Right lobe of liver (tissue), 4 donors: ENCODE data around the gene SEZ6L.

Experiments
- CTCF ChIP-seq, 4 donors: fragments of 200-600 bp in 3 of 4; fragments of 450-650 bp in 1 of 4; IDR thresholded peaks; one replicate each; pipeline versions ENCODE4 v1.5.1 to v1.8.0; 2016 to 2022; ENCODE audit warnings: antibody characterized with exemption in 4 of 4, mild to moderate bottlenecking in 2 of 4
- POLR2A ChIP-seq: fragments of 450-650 bp; IDR thresholded peaks from one replicate; pipeline ENCODE4 v1.6.1; 2017; ENCODE audit warnings: antibody characterized with exemption, mild to moderate bottlenecking
- donor health status: DM: no; HTN: no; CAD: no.
- donor health status: DM: no; HTN: no; CAD: no.
- donor health status: DM: no; HTN: yes; CAD: no.

- no peak for TF ChIP-seq POLR2A
- TF ChIP-seq CTCF (IDR thresholded peaks at IDR 0.05) = no peak
Observed at GRCh38 chr22:26214466-26214865, 45.2 kb downstream of the SEZ6L start.
